Activated CD4-positive, alpha-beta T cell treated with anti-CD3 and anti-CD28 coated beads, Interleukin-10, Interleukin-2, amounts not matched to agents 100 ng/mL and 50 ng/mL, durations not matched to agents 16 hours and 8 hours (primary cell): ENCODE results near the gene TMEM86B.
"Not testable (repeated sequence)": the region's sequence is repeated elsewhere in the genome, so short reads cannot be mapped to it uniquely, and the experiment has no call there.

Source experiments
- DNase-seq: peaks from one replicate; pipeline ENCODE4 v3.0.0-alpha.2; 2020

Gene TMEM86B

GRCh38 chr19:55241935-55242464 lies 13.4 kb upstream of the TMEM86B start:
- DNase-seq, result no peak

- DNase-seq, result no peak
These were observed 12.8 kb upstream of the TMEM86B start for GRCh38 chr19:55241143-55241934.

GRCh38 chr19:55240713-55241020 lies 12.1 kb upstream of the TMEM86B start:
- no peak for DNase-seq

GRCh38 chr19:55239004-55239403 lies 10.4 kb upstream of the TMEM86B start:
- no peak for DNase-seq

GRCh38 chr19:55238030-55238429 lies 9.5 kb upstream of the TMEM86B start:
- no peak for DNase-seq

GRCh38 chr19:55232986-55233385 lies 4.4 kb upstream of the TMEM86B start:
- no peak for DNase-seq

- no peak for DNase-seq
These were observed 3.7 kb upstream of the TMEM86B start for GRCh38 chr19:55232286-55232602.

- no peak for DNase-seq
These were observed 3.1 kb upstream of the TMEM86B start for GRCh38 chr19:55231391-55232285.

- no peak for DNase-seq
These were observed 2.2 kb upstream of the TMEM86B start for GRCh38 chr19:55230780-55231179.

- DNase-seq, result no peak
These were observed 1.8 kb upstream of the TMEM86B start for GRCh38 chr19:55230329-55230728.

- DNase-seq, result no peak
These were observed 1.2 kb upstream of the TMEM86B start for GRCh38 chr19:55229789-55230182.

GRCh38 chr19:55229145-55229788 lies 704 bp upstream of the TMEM86B start:
- no peak for DNase-seq

GRCh38 chr19:55228015-55228391 lies 560 bp downstream of the TMEM86B start:
- DNase-seq, result no peak

GRCh38 chr19:55227241-55228014 lies 1.1 kb downstream of the TMEM86B start:
- no peak for DNase-seq

GRCh38 chr19:55226788-55227187 lies 1.8 kb downstream of the TMEM86B start:
- no peak for DNase-seq

GRCh38 chr19:55226273-55226672 lies 2.3 kb downstream of the TMEM86B start:
- DNase-seq, result no peak

GRCh38 chr19:55225415-55225958 lies 3.1 kb downstream of the TMEM86B start:
- no peak for DNase-seq

GRCh38 chr19:55224679-55225414 lies 3.7 kb downstream of the TMEM86B start:
- not testable (repeated sequence) for DNase-seq

- no peak for DNase-seq
These were observed 4.4 kb downstream of the TMEM86B start for GRCh38 chr19:55224038-55224665.

- no peak for DNase-seq
These were observed 5.1 kb downstream of the TMEM86B start for GRCh38 chr19:55223291-55224037.

GRCh38 chr19:55220525-55220924 lies 8.0 kb downstream of the TMEM86B start:
- DNase-seq, result no peak
